SJCRH30 (cell line): ENCODE measurements around the gene ACVRL1. TPM values are rescaled to one million over a fixed set of nuclear protein-coding genes. Genes with fewer than 3 reads are reported as not detected.

Experiments used
- DNase-seq, 2 experiments: peaks; one replicate each; pipeline ENCODE4 v3.0.0-alpha.2; 2015 to 2020
- H3K27ac ChIP-seq: fragments of 250-450 bp; sonication (Bioruptor Pico); 2 replicates; pipeline ENCODE4 v1.5.1; 2020; ENCODE audit warnings: mild to moderate bottlenecking, moderate library complexity
- H3K27me3 ChIP-seq: fragments of 250-450 bp; sonication (Bioruptor Pico); 2 replicates; pipeline ENCODE4 v1.5.1; 2020; ENCODE audit warnings: mild to moderate bottlenecking, moderate library complexity
- H3K36me3 ChIP-seq: fragments of 250-450 bp; sonication (Bioruptor Pico); 2 replicates; pipeline ENCODE4 v1.5.1; 2020; ENCODE audit warnings: mild to moderate bottlenecking, moderate library complexity
- H3K4me1 ChIP-seq: fragments of 250-450 bp; sonication (Bioruptor Pico); 2 replicates; pipeline ENCODE4 v1.5.1; 2020; ENCODE audit warnings: mild to moderate bottlenecking, moderate library complexity
- H3K4me3 ChIP-seq: fragments of 250-450 bp; sonication (Bioruptor Pico); 2 replicates; pipeline ENCODE4 v1.5.1; 2020; ENCODE audit warnings: mild to moderate bottlenecking, moderate library complexity
- H3K9me3 ChIP-seq: fragments of 250-450 bp; sonication (Bioruptor Pico); replicated peaks from 2 replicates; pipeline ENCODE4 v1.5.1; 2020; ENCODE audit warnings: mild to moderate bottlenecking, moderate library complexity
- total RNA-seq: library from RNA; depleted of rRNA; stranded (reverse); fragments of >200 nt; shearing (Covaris generic); gene quantifications from 2 replicates; pipeline ENCODE4 v1.2.3, GENCODE V29; 2014; rRNA removed

Gene ACVRL1
- total RNA-seq, 1 experiment from 2014 or later = 0.36 TPM

- no peak for DNase-seq
- Histone ChIP-seq H3K36me3 (peaks cover 5% of the 10 kb centered on the region; the same call in 1 of the 2 replicates), H3K9me3 (no peaks in the 10 kb centered on the region; the same call in none of the 2 replicates), H3K27ac (no peak overlapping the region), H3K4me1 (no peaks in the 10 kb centered on the region), H3K27me3 (no peaks in the 10 kb centered on the region), H3K4me3 (no peak overlapping the region)
Measured at GRCh38 chr12:51961834-51962233, 54.5 kb downstream of the ACVRL1 start.

- Histone ChIP-seq H3K9me3 (no peaks in the 10 kb centered on the region; the same call in none of the 2 replicates), H3K27me3 (no peaks in the 10 kb centered on the region), H3K4me3 (no peak overlapping the region), H3K36me3 (peaks cover 3% of the 10 kb centered on the region; the same call in 1 of the 2 replicates), H3K27ac (no peak overlapping the region), H3K4me1 (no peaks in the 10 kb centered on the region)
- no peak for DNase-seq
Measured at GRCh38 chr12:51962737-51963136, 55.4 kb downstream of the ACVRL1 start.

- peaks cover 3% of the 10 kb centered on the region; the same call in 1 of the 2 replicates for H3K36me3 ChIP-seq
- no peak for DNase-seq
Measured at GRCh38 chr12:51963477-51963876, 56.2 kb downstream of the ACVRL1 start.

GRCh38 chr12:51969643-51970042 lies 62.3 kb downstream of the ACVRL1 start:
- Histone ChIP-seq H3K36me3 (peaks cover 5% of the 10 kb centered on the region; the same call in 1 of the 2 replicates), H3K4me1 (no peaks in the 10 kb centered on the region), H3K27me3 (no peaks in the 10 kb centered on the region), H3K9me3 (no peaks in the 10 kb centered on the region; the same call in none of the 2 replicates), H3K4me3 (no peak overlapping the region), H3K27ac (no peak overlapping the region)
- DNase-seq = no peak

More at GRCh38 chr12:51963477-51963876, 56.2 kb downstream of the ACVRL1 start:
- H3K9me3 ChIP-seq = no peaks in the 10 kb centered on the region; the same call in none of the 2 replicates
- H3K4me3 ChIP-seq = no peak overlapping the region
- H3K27me3 ChIP-seq = no peaks in the 10 kb centered on the region
- H3K4me1 ChIP-seq = no peaks in the 10 kb centered on the region
- H3K27ac ChIP-seq = no peak overlapping the region

- no peaks in the 10 kb centered on the region for H3K4me1 ChIP-seq
- no peaks in the 10 kb centered on the region for H3K27me3 ChIP-seq
- H3K4me3 ChIP-seq = no peak overlapping the region
- peak in 1 of 2 experiments; percentile 42 for DNase-seq
- H3K36me3 ChIP-seq = peaks cover 2% of the 10 kb centered on the region; the same call in 1 of the 2 replicates
- H3K9me3 ChIP-seq = no peaks in the 10 kb centered on the region; the same call in 1 of the 2 replicates
- no peak overlapping the region for H3K27ac ChIP-seq
Measured at GRCh38 chr12:51970904-51971646, 63.8 kb downstream of the ACVRL1 start.

GRCh38 chr12:51971679-51972421 lies 64.5 kb downstream of the ACVRL1 start:
- no peaks in the 10 kb centered on the region for H3K27me3 ChIP-seq
- no peak overlapping the region for H3K4me3 ChIP-seq
- H3K9me3 ChIP-seq = no peaks in the 10 kb centered on the region
- no peaks in the 10 kb centered on the region for H3K4me1 ChIP-seq
- DNase-seq = no peak
- H3K27ac ChIP-seq = no peak overlapping the region
- peaks cover 10% of the 10 kb centered on the region for H3K36me3 ChIP-seq

GRCh38 chr12:51972422-51972812 lies 65.1 kb downstream of the ACVRL1 start:
- Histone ChIP-seq H3K27me3 (no peaks in the 10 kb centered on the region), H3K27ac (no peak overlapping the region), H3K36me3 (peaks cover 12% of the 10 kb centered on the region), H3K4me1 (no peaks in the 10 kb centered on the region), H3K9me3 (no peaks in the 10 kb centered on the region), H3K4me3 (no peak overlapping the region)
- no peak for DNase-seq

GRCh38 chr12:51972849-51973273 lies 65.6 kb downstream of the ACVRL1 start:
- H3K27me3 ChIP-seq = no peaks in the 10 kb centered on the region
- no peak overlapping the region for H3K27ac ChIP-seq
- H3K9me3 ChIP-seq = no peaks in the 10 kb centered on the region
- peaks cover 12% of the 10 kb centered on the region for H3K36me3 ChIP-seq
- DNase-seq = no peak
- H3K4me1 ChIP-seq = no peaks in the 10 kb centered on the region
- no peak overlapping the region for H3K4me3 ChIP-seq

Other genes starting within 250 kb of the ACVRL1 start
- 0.02 TPM in 1 of 2 replicates, not detected in the other for gene FIGNL2, start 58.8 kb upstream of the ACVRL1 start, total RNA-seq
- not detected in 2 replicates for gene ANKRD33, start 19.4 kb upstream of the ACVRL1 start, total RNA-seq
- gene ACVR1B, start 44.2 kb downstream of the ACVRL1 start, total RNA-seq = 19.8 and 22.4 TPM in 2 replicates
- gene TAMALIN, start 99.4 kb downstream of the ACVRL1 start, total RNA-seq = 3.3 and 4.5 TPM in 2 replicates
- 9.2 and 10.0 TPM in 2 replicates for gene NR4A1, start 143.9 kb downstream of the ACVRL1 start, total RNA-seq
- gene ATG101, start 162.5 kb downstream of the ACVRL1 start, total RNA-seq = 48.6 and 52.1 TPM in 2 replicates
- gene SMIM41, start 172.2 kb downstream of the ACVRL1 start, total RNA-seq = not detected in 2 replicates